Measurements from ENCODE around the gene RRAGC. TPM values are rescaled to one million over a fixed set of nuclear protein-coding genes. Genes with fewer than 3 reads are reported as not detected.

RRAGC gene
- total RNA-seq, 1 donor from 2014 or later, result 12.9 TPM

DNA sequence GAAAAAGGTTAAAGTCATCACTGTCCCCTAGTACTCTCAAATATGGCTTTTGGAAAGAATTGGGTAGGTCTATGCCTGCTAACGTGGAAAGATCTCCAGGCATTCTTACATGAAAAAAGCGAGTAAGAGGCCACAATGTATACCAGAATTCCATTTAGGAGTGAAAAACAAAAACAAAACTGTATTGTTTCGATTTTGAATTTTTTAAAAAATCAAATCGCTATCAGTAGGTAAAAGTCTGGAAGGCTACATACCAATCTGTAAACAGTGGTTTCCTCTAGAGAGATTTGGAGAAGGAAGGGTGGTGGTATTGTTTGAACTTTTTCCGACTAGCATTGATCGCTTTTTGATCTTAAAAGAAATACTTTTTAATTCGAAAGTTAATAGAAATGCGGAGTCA, 55.9 kb downstream of the RRAGC start:
- Mint-ChIP-seq H3K27ac (no peak overlapping the region), H3K9me3 (no peaks in the 10 kb centered on the region), H3K36me3 (ENCODE audit: low read depth) (no peaks in the 10 kb centered on the region), H3K4me1 (ENCODE audit: low read depth) (peaks cover 5% of the 10 kb centered on the region), H3K4me3 (peak overlapping the region; percentile 44), H3K27me3 (ENCODE audit: insufficient read depth) (peaks cover 55% of the 10 kb centered on the region)
- DNase-seq (ENCODE audit: low spot score), result no peak
- intact Hi-C loops (cut with micrococcal nuclease), result no loop called here

DNA sequence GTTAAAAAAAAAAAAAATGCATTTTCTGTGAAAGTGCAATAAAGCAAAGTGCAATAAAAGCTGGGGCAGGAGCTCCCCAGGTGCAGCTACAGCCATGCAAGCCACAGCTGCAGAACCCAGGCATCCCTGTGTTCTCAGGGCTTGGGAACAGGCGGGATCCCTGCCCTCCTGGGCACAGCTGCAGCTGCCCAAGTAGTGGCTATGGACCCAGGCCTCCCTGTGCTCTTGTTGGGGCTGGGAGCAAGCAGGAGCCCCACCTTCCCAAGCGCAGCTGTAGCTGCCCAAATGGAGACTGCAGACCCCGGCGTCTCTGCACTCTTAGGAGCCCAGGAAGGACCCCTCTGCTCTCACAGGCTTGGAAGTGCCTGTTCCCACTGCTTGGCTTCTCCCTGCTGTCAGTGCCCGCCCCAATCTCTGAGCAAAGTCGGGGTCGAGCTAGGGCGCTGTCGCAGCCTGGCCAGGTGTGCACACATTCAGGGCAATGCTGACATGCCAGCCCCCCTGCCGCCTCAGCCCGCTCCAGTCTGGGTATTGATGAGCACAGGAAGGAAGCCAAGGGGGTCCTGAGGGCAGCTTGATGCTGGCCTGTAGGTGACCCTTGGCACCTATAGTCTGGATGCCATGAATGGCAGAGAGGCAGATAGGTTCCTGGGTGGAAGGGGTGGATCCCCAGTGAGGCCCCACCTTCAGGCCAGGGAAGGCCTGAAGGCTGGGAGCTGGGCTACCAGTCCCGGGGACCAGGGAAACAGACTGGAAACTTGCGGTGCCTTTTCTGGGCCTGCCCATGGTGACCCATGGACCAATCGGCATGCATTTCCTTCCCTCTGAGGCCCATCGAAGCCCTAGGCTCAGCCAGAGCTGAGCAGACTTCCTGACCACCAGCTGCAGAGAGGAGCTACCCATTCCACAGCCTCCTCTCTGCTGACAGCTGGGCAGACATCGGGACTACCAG, 58.6 kb downstream of the RRAGC start:
- Mint-ChIP-seq H3K4me1 (ENCODE audit: low read depth) (peaks cover 5% of the 10 kb centered on the region), H3K4me3 (no peak overlapping the region), H3K27me3 (ENCODE audit: insufficient read depth) (peaks cover 53% of the 10 kb centered on the region)

GRCh38 chr1:38793299-38793698, 66.3 kb downstream of the RRAGC start:
- DNase-seq (ENCODE audit: low spot score), result no peak
- Mint-ChIP-seq H3K36me3 (ENCODE audit: low read depth) (no peaks in the 10 kb centered on the region), H3K9me3 (peaks cover 22% of the 10 kb centered on the region), H3K27me3 (ENCODE audit: insufficient read depth) (peaks cover 23% of the 10 kb centered on the region), H3K4me3 (no peak overlapping the region), H3K4me1 (ENCODE audit: low read depth) (no peaks in the 10 kb centered on the region), H3K27ac (no peak overlapping the region)
- intact Hi-C loops (cut with micrococcal nuclease), result no loop called here

More for the DNA sequence above, 58.6 kb downstream of the RRAGC start:
- Mint-ChIP-seq H3K36me3 (ENCODE audit: low read depth) (no peaks in the 10 kb centered on the region), H3K27ac (no peak overlapping the region), H3K9me3 (no peaks in the 10 kb centered on the region)
- intact Hi-C loops (cut with micrococcal nuclease), result no loop called here
- no peak for DNase-seq (ENCODE audit: low spot score)

DNA sequence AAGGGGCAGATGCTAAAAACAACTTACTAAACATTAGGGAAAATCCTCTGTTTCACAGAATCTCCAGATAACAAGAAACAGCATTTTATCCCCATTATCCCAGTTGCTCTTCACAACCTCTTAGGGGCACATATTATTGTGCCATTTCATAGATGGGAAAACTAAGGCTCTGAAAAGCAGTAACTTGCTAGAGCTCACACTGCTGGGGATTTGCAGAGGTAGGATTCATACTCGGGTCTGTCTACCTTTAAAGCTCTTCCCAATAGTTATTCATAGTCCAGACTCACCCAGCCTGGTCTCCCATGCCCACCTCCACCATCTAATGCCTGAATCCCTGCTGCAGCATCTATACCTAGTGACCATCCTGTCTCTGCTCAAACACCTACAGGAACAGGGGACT, 67.7 kb downstream of the RRAGC start:
- Mint-ChIP-seq H3K9me3 (peaks cover 22% of the 10 kb centered on the region), H3K4me1 (ENCODE audit: low read depth) (no peaks in the 10 kb centered on the region), H3K36me3 (ENCODE audit: low read depth) (no peaks in the 10 kb centered on the region), H3K27me3 (ENCODE audit: insufficient read depth) (peaks cover 19% of the 10 kb centered on the region), H3K4me3 (no peak overlapping the region), H3K27ac (no peak overlapping the region)
- no peak for DNase-seq (ENCODE audit: low spot score)
- intact Hi-C loops (cut with micrococcal nuclease), result no loop called here

GRCh38 chr1:38791164-38791515, 68.4 kb downstream of the RRAGC start:
- no peak overlapping the region for H3K4me3 Mint-ChIP-seq
- no peaks in the 10 kb centered on the region for H3K36me3 Mint-ChIP-seq (ENCODE audit: low read depth)
- H3K4me1 Mint-ChIP-seq (ENCODE audit: low read depth), result no peaks in the 10 kb centered on the region
- no peak for DNase-seq (ENCODE audit: low spot score)
- peaks cover 22% of the 10 kb centered on the region for H3K9me3 Mint-ChIP-seq
- no peak overlapping the region for H3K27ac Mint-ChIP-seq
- intact Hi-C loops (cut with micrococcal nuclease), result no loop called here
- peaks cover 17% of the 10 kb centered on the region for H3K27me3 Mint-ChIP-seq (ENCODE audit: insufficient read depth)

DNA sequence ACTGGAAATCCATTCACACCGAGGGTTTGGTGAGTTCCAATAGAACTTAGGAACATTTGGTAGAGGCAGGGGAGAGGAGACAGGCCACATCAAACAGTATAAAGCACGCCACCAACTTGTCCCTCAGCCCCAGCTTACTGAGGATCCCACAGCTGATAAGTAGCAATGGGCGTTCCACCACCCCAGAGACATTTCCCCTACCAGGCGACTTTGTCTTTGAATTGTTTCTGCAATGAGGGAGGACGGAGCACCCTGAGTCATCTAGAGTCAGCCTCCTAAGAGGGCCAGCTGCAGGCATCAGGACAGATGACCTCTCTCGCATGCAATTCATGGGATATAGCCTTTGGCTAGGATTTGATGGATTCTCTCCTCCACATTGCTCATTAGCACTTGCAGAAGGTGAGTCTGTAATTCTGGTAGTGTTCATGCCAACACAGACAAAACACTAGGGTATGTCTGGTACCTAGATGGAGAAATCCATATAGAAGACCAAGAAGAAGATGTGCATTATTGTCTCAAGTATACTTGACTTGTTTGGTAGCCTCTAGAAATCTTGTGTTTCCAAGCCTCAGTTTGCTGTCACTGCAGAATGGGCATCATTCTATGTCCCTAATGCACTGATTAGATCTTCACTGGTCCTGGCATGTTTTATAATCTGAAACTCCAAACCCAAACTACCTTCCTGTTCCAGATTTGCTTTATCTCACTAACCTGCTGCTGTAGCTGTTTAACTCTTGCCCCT, 69.0 kb downstream of the RRAGC start:
- peaks cover 16% of the 10 kb centered on the region for H3K27me3 Mint-ChIP-seq (ENCODE audit: insufficient read depth)
- intact Hi-C loops (cut with micrococcal nuclease), result no loop called here
- no peak for DNase-seq (ENCODE audit: low spot score)
- H3K4me1 Mint-ChIP-seq (ENCODE audit: low read depth), result no peaks in the 10 kb centered on the region
- H3K36me3 Mint-ChIP-seq (ENCODE audit: low read depth), result no peaks in the 10 kb centered on the region
- peaks cover 22% of the 10 kb centered on the region for H3K9me3 Mint-ChIP-seq
- no peak overlapping the region for H3K4me3 Mint-ChIP-seq
- H3K27ac Mint-ChIP-seq, result no peak overlapping the region

DNA sequence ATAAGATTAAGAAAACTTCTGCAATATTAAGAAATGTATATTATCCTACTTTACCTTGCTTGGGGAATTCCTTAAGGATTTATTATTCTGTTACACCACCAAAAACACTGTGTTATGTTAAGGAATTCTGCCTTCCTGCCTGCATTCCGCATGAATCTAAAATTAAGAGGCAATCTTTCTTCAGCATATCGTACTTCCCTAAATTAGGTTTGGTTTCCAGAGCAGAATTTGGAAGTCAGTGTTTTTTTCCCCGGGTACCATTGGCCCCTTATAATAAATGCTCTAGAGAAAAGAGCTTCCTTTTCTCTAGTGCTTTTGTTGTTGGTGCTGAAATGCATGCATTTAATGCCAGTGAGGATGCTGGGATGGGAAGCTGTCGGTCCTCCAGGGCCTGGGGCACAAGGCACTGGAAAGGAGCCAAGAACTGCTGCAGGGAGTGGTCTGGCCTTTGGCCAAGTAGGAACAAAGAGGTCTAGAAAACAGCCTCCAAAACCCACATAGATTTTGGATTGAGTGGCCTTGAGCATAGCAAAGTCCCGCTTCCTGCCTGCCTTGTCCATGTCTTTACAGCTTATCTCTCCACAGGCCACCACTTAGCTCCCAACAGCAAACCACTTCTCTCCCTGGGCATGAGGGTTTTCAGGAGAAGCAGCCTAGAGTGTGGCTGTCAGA, 69.9 kb downstream of the RRAGC start:
- intact Hi-C loops (cut with micrococcal nuclease), result no loop called here
- H3K9me3 Mint-ChIP-seq, result peaks cover 20% of the 10 kb centered on the region
- H3K4me1 Mint-ChIP-seq (ENCODE audit: low read depth), result no peaks in the 10 kb centered on the region
- no peaks in the 10 kb centered on the region for H3K36me3 Mint-ChIP-seq (ENCODE audit: low read depth)
- no peak overlapping the region for H3K27ac Mint-ChIP-seq
- H3K4me3 Mint-ChIP-seq, result no peak overlapping the region
- H3K27me3 Mint-ChIP-seq (ENCODE audit: insufficient read depth), result peaks cover 21% of the 10 kb centered on the region
- DNase-seq (ENCODE audit: low spot score), result no peak

GRCh38 chr1:38788341-38789336, 70.9 kb downstream of the RRAGC start:
- DNase-seq (ENCODE audit: low spot score), result no peak
- intact Hi-C loops (cut with micrococcal nuclease), result no loop called here
- no peak overlapping the region for H3K4me3 Mint-ChIP-seq
- H3K27me3 Mint-ChIP-seq (ENCODE audit: insufficient read depth), result peaks cover 24% of the 10 kb centered on the region
- H3K27ac Mint-ChIP-seq, result no peak overlapping the region
- no peaks in the 10 kb centered on the region for H3K4me1 Mint-ChIP-seq (ENCODE audit: low read depth)
- peaks cover 11% of the 10 kb centered on the region for H3K9me3 Mint-ChIP-seq
- no peaks in the 10 kb centered on the region for H3K36me3 Mint-ChIP-seq (ENCODE audit: low read depth)

Other genes with a start within 250 kb of the RRAGC start
- 38.4 and 39.7 TPM in 2 replicates for gene MYCBP, start 13.6 kb upstream of the RRAGC start, total RNA-seq
- gene GJA9, start 21.8 kb upstream of the RRAGC start, total RNA-seq, result not detected in 2 replicates
- gene RHBDL2, start 82.1 kb upstream of the RRAGC start, total RNA-seq, result not detected in 2 replicates
- 78.1 and 78.5 TPM in 2 replicates for gene AKIRIN1, start 131.5 kb upstream of the RRAGC start, total RNA-seq
- gene NDUFS5, start 166.6 kb upstream of the RRAGC start, total RNA-seq, result 143 and 150 TPM in 2 replicates